Fibroblast of skin of right quadriceps (primary cell): ENCODE data around the gene PKN2.

Source experiments
- DNase-seq: peaks from one replicate; pipeline ENCODE4 v3.0.0-alpha.2; 2013

The PKN2 gene

GRCh38 chr1:88735909-88736308 lies 51.8 kb downstream of the PKN2 start:
- no peak for DNase-seq

GRCh38 chr1:88736633-88737248 lies 52.7 kb downstream of the PKN2 start:
- peak; percentile 37 for DNase-seq

- DNase-seq, result no peak
Measured at GRCh38 chr1:88737338-88737927, 53.4 kb downstream of the PKN2 start.

- DNase-seq, result no peak
Measured at GRCh38 chr1:88740784-88741183, 56.7 kb downstream of the PKN2 start.

- DNase-seq, result peak; percentile 21
Measured at GRCh38 chr1:88741413-88741812, 57.3 kb downstream of the PKN2 start.

- DNase-seq, result no peak
Measured at GRCh38 chr1:88742531-88742930, 58.5 kb downstream of the PKN2 start.

GRCh38 chr1:88744142-88744541 lies 60.1 kb downstream of the PKN2 start:
- DNase-seq, result no peak

GRCh38 chr1:88746916-88747315 lies 62.8 kb downstream of the PKN2 start:
- DNase-seq, result no peak

- DNase-seq, result no peak
Measured at GRCh38 chr1:88751714-88752113, 67.6 kb downstream of the PKN2 start.

- DNase-seq, result no peak
Measured at GRCh38 chr1:88753506-88753905, 69.4 kb downstream of the PKN2 start.

- DNase-seq, result peak; percentile 83
Measured at GRCh38 chr1:88763649-88764406, 79.8 kb downstream of the PKN2 start.

GRCh38 chr1:88768187-88768586 lies 84.1 kb downstream of the PKN2 start:
- DNase-seq, result no peak

- DNase-seq, result no peak
Measured at GRCh38 chr1:88768816-88769215, 84.7 kb downstream of the PKN2 start.

- peak; percentile 57 for DNase-seq
Measured at GRCh38 chr1:88773540-88774150, 89.6 kb downstream of the PKN2 start.

GRCh38 chr1:88774151-88774556 lies 90.1 kb downstream of the PKN2 start:
- no peak for DNase-seq

GRCh38 chr1:88777604-88778149 lies 93.6 kb downstream of the PKN2 start:
- no peak for DNase-seq

GRCh38 chr1:88779880-88780279 lies 95.8 kb downstream of the PKN2 start:
- no peak for DNase-seq

GRCh38 chr1:88780485-88780884 lies 96.4 kb downstream of the PKN2 start:
- DNase-seq, result no peak

- DNase-seq, result no peak
Measured at GRCh38 chr1:88783145-88783544, 99.1 kb downstream of the PKN2 start.

- no peak for DNase-seq
Measured at GRCh38 chr1:88784551-88784950, 100.5 kb downstream of the PKN2 start.

- no peak for DNase-seq
Measured at GRCh38 chr1:88787023-88787903, 103.2 kb downstream of the PKN2 start.

GRCh38 chr1:88791192-88791591 lies 107.1 kb downstream of the PKN2 start:
- DNase-seq, result no peak

GRCh38 chr1:88799491-88799890 lies 115.4 kb downstream of the PKN2 start:
- DNase-seq, result no peak
